Fibroblast of the conjunctiva (primary cell): ENCODE results near the gene PLAGL1.

ENCODE experiments used
- DNase-seq: peaks from one replicate; pipeline ENCODE4 v3.0.0-alpha.2; 2010; ENCODE audit warnings: low read depth

Gene PLAGL1

GRCh38 chr6:143966312-143966711 lies 41.7 kb downstream of the PLAGL1 start:
- DNase-seq: no peak

DNA sequence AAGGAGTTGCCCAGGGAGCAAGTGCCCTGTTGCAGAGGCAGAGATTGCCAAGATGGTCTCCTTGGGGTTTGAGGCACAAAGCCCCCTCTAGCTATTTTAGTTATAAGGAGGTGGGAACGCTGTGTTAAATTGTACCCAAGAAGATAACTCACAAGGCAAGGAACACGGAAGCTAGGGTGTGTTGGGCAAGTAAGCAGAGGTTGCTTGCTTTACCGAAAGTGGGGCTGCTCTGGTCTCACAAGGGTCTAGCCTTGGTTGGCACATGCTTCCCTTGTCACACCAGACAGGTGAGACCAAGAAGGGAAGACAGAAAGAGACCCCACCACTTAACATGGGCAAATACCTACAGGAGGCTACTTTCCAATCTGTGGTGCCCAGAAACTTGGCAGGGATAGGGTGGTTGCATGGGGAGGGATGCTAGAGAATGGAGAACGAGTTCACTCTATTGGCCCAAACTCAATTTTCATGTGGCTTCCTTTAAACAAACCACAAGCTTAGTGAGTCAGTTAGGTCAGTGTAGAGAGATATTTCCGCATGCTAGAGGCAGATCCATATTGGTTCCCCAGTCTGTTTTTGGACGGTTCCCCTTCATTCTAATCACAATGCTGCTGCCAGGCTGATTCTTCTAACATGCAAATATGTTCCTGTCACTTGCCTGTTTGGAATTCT lies 42.4 kb downstream of the PLAGL1 start:
- peak; percentile 10 for DNase-seq

GRCh38 chr6:143964674-143965081 lies 43.4 kb downstream of the PLAGL1 start:
- DNase-seq: no peak

- no peak for DNase-seq
Measured at GRCh38 chr6:143963158-143963919, 44.7 kb downstream of the PLAGL1 start.

DNA sequence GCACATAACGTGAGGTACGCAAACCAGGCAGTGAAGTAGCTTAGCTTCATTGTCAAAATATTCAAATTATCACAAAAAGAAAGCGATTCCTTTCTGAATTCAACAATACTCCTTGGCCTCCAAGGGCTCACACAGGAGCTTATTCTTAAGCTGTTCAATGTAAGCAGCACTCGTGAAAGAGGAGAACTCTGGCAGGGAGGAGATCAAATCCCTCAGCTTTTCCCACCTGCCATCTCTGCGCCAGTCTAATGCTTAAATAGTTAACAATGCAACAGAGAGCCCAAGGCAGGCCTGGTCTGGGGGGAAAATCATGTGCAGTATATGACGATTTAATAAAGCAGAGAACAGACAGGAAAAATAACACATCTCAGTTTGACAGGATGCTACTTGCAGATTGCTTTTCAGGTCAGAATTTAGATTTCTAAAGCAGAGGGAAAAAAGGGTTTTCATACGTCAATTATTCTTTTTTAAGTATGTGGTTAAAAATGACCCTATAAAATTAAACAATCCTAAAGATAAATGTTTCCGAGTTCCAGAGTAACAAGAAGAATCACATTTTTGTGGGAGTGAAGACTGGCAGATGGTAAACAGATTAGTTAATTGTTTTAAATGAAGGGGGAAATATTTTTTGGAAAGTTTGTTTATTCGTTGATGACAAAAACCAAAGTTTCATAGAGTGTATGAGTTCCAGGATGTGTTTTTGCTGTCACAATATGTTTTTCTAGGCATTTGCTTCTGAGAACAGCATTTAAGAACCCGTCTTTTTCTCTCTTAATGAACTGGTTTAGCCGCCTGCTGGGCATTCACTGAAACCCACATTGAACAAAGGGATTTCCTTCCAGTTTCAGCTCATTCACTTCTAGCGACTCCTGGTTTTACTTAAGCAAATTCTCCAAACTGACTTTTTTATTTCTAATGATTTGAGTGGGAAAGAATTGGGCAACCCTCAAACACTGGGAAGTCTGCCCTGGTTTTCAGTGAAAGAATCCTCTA lies 45.9 kb downstream of the PLAGL1 start:
- DNase-seq: peak; percentile 59

- no peak for DNase-seq
Measured at GRCh38 chr6:143961066-143961465, 47.0 kb downstream of the PLAGL1 start.

GRCh38 chr6:143959927-143960326 lies 48.1 kb downstream of the PLAGL1 start:
- DNase-seq: no peak

DNA sequence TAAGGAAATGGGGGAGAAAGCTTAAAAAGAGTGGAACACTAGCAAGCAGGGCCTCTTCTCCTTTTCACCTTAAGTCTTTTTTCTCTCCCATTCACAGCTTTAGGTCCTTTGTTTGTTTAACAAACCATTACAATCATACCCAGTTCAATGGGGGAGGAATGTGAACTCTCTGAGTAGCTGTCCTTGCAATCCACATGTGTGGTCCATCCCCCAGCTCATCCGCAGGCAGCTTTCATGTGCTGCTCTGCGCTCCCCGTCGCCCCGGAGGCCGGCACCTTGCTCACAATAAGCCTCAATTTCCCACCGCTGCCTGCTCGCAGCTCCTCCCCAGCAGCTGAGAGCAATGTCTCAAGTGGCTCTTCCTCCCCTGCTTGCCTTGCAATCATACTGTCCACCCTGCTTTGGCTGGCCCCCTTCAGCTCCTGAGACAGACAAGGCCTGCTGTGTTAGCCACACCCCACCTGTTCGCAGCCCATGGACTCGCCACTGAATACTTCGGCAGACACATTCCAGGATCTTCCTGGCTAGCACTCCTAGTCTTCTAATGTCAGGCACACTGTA lies 49.1 kb downstream of the PLAGL1 start:
- no peak for DNase-seq

DNA sequence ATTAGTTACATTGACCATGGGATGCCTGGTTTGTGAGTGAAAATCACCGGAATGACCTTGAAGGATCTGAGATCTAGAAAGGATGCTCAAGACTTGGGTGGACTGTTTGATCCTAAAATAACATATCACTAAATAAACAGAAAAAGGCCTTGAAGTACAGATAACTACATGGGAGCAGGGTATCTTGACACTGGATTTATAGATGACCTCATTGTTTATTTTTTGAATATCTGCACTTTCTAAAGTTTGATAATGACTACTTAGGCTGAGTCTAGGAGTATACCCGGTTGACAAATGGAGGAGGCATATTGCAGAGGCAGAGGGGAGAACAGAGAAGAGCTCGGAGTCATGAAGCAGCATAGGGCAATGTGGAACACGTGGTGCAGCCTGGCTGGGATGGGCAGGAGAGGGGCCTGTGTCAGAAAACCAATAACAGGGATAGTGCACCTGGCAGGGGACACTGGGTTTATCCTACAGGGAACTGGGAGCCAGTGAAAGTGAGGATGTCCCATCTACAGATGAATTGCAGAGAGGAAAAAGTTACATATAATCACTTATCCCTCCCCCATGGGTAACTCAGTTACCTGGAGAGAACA lies 50.3 kb downstream of the PLAGL1 start:
- DNase-seq: no peak

GRCh38 chr6:143955971-143956370 lies 52.1 kb downstream of the PLAGL1 start:
- no peak for DNase-seq

GRCh38 chr6:143953922-143954321 lies 54.1 kb downstream of the PLAGL1 start:
- no peak for DNase-seq

- no peak for DNase-seq
Measured at GRCh38 chr6:143952947-143953701, 54.9 kb downstream of the PLAGL1 start.

DNA sequence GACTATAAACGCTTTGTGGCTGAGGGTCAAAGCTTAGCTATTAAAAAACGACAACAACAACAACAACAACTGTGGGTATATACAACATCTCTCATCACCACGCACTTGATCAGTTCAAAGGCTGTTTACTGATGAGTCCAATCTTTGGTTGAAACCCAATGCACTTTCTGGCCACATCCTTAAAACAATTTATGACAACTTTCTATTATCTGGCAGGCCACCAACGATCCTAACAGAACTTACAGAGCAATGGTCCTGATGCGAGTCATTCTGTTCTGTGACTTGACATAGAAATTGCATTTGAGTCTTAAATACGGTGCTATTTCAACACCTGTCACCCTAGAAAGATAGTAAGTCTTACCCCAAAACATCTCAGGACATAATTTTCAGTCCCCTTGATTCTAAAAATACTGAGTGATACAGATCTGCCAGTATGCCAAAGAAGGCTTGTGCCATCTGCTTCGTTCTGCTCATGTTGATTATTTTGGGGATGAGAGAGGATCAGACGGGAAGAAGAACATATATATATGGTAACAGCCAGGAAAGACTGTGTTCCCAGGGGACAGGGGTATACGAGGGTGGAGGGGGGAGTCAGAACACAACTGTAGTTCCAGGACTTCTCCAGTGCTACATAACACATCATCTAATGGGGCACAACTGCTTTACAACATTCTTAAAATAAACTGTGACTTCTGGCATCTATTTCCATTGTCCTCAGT lies 55.8 kb downstream of the PLAGL1 start:
- no peak for DNase-seq

DNA sequence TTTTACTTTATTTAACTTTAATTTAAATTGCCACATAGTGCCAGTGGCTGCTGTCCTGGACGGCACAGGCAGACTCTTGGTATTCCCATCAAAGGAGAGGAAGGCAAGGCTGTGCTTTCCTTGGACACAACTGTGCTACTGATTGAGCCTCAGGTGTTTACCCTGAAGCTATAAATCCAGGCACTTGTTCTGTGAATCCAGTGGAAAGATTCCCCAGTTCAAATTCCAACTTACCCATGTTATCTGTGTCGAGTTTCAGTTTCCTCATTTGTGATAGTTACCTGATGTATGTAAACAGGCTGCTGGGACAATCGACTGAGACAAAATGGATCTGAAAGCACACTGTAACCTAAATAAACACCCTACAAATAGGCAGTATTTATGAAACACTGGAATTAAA lies 57.2 kb downstream of the PLAGL1 start:
- DNase-seq: no peak

GRCh38 chr6:143949962-143950361 lies 58.1 kb downstream of the PLAGL1 start:
- no peak for DNase-seq

DNA sequence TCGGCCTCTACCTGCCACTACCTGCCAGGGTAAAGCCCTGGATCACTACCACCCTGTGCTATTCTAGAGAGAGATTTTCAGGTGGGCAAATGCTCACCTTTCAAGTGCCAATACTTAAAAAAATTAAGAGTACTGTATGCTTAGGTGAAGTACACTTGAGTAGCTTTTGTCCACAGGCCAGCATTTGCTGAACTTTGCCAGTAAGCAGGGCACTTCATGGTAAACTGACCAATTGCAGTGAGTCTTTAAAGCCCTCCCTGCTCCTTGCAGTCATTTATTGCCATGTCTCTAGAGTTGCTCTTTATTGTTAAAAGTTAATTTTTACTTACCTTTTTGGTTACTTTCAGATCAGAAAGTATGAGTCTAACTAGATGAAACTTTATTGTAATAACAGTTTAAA lies 58.5 kb downstream of the PLAGL1 start:
- DNase-seq: no peak

DNA sequence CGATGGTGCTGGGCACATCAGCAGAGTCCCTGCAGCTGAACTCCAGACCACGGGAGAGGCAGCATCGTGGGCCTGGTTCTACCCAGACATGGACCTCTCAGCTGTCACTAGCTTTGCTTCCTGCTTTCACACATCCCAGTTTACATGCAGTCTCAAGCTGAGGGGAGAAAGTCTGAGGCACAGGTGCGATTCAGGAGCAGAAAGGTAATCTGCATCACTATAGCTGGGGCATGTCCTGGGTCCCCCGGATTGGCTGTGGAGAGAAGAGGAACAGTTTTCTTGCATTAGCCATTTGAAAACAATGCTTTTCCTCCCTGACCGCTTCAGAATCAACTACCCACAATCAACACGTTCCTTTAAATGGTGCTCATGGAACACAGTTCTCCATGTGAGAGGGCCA lies 59.9 kb downstream of the PLAGL1 start:
- no peak for DNase-seq

DNA sequence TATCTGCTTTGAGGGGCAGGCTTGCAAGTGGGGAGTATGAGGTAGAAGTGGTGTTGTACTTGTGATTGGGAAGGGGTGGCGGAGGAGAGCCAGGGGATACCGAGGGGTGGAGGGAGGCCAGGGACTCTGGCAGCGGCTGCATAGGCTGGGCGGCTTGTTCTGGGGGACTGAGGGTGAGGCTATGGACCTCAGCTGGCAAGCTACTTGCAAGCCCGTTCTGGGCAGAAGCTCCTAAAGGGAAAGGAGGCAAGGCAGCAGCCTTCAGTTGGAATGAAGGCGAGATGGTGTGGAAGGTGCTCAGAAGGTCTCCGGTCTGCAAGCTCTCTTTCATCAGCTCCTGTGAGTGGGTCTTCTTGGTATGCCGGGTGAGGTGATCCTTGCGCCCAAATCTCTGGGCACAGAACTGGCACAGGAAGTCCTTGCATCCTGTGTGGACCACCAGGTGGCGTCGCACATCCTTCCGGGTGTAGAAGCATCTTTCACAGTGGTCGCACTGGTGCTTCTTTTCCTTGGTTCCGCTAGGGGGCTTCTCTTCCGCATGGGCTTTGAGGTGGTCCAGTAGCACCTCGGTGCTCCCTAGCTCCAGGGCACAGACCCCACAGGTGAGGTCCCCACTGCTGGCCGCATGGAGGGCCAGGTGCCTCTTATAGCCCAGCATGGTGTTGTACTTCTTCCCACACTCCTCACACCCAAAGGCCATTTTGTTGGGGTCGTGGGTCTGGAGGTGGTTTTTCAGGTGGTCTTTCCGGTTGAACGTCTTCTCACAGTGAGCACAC lies 66.0 kb downstream of the PLAGL1 start:
- peak; percentile 53 for DNase-seq

DNA sequence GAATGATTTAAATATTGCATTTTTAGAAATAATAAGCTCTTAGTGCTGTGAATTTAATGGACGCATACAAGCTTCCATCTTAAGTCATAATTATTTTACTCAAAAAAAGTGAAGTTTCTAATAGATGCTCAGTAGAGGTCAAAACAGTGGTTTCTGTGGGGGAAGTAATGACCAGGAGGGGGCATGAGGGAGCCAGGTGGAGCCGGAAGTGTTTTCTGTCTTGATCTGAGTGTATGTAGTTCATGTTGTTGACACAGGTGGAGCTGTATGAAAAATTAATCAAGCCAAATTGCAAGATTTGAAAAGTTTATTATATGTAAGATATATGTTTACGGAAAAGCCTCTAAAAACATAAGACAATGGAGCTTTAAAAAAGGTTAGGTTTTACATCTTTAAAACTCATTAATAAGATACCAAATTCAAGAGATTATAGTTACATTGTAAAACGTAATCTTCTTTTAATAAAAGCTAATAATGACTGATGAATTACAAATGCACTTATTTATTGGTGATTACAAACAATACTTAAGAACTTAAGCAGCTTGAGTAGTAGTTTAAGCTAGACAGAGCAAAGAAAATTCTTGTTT lies 68.0 kb downstream of the PLAGL1 start:
- DNase-seq: peak; percentile 9
